ENCODE data around the gene DUSP9. TPM values are rescaled to one million over a fixed set of nuclear protein-coding genes. Genes with fewer than 3 reads are reported as not detected.

Gene DUSP9
- total and polyA plus RNA-seq, 12 donors = 0.11 to 15.9 (median 0.24) TPM; not detected in 6

- DNase-seq = peak in 2 of 7 donors; percentile 9 to 14
- intact Hi-C loops (cut with DNase I) = loop anchor here in 1 of 2 donors (5.0 kb wide), 1 partner anchor 120 kb away; no protein-coding TSS in a partner anchor
- no peak for TF ChIP-seq POLR2A (IDR thresholded peaks at IDR 0.05)
- no peak for TF ChIP-seq CTCF (IDR thresholded peaks at IDR 0.05)
- no peaks in the 10 kb centered on the region for H3K4me1 ChIP-seq (replicated peaks in 1 of 2)
- peaks cover 24% of the 10 kb centered on the region for H3K27me3 ChIP-seq
- no peaks in the 10 kb centered on the region for H3K36me3 ChIP-seq (replicated peaks in 1 of 2)
- no peak overlapping the region for H3K4me3 ChIP-seq
- H3K9me3 ChIP-seq (replicated peaks in 1 of 3) = no peaks in the 10 kb centered on the region
- 50 to 79% (median 64%) methylated on average over 13 to 52 of the region's 53 CpGs for WGBS, 4 donors
- no peak overlapping the region for H3K27ac ChIP-seq
Measured at GRCh38 chrX:153672531-153673427, 25.8 kb downstream of the DUSP9 start.

- no peak within 1 kb of the TSS for H3K27ac ChIP-seq
Measured at GRCh38 chrX:153673428-153674218, 26.6 kb downstream of the DUSP9 start, which contains the start of gene PNCK. Gene PNCK (minus strand): TSS chrX:153673813. CDS start chrX:153673076, 737 bp downstream.

GRCh38 chrX:153674219-153674851, 27.3 kb downstream of the DUSP9 start:
- no peak overlapping the region for H3K4me3 ChIP-seq
- DNase-seq = peak in 1 of 7 donors; percentile 18
- intact Hi-C loops (cut with DNase I) = loop anchor here in 1 of 2 donors (5.0 kb wide), 1 partner anchor 122 kb away; no protein-coding TSS in a partner anchor
- TF ChIP-seq CTCF (IDR thresholded peaks at IDR 0.05) (no peak), POLR2A (IDR thresholded peaks at IDR 0.05) (no peak)
- no peaks in the 10 kb centered on the region for H3K9me3 ChIP-seq (replicated peaks in 1 of 3)
- 72 to 84% (median 79%) methylated on average over 12 to 27 of the region's 27 CpGs for WGBS, 4 donors
- H3K27me3 ChIP-seq = peaks cover 24% of the 10 kb centered on the region
- H3K36me3 ChIP-seq (replicated peaks in 1 of 2) = no peaks in the 10 kb centered on the region
- no peaks in the 10 kb centered on the region for H3K4me1 ChIP-seq (replicated peaks in 1 of 2)
- H3K27ac ChIP-seq = no peak overlapping the region

More at GRCh38 chrX:153673428-153674218, 26.6 kb downstream of the DUSP9 start, which contains the start of gene PNCK:
- H3K4me3 ChIP-seq = no peak within 1 kb of the TSS
- H3K9me3 ChIP-seq (replicated peaks in 1 of 3) = no peaks in the 10 kb centered on the region
- intact Hi-C loops (cut with DNase I) = loop anchor here in 1 of 2 donors (5.0 kb wide), 1 partner anchor 121 kb away; no protein-coding TSS in a partner anchor
- DNase-seq = peak in 2 of 7 donors; percentile 4 to 7
- no peaks in the 10 kb centered on the region for H3K4me1 ChIP-seq (replicated peaks in 1 of 2)
- TF ChIP-seq CTCF (IDR thresholded peaks at IDR 0.05) = no peak
- no peak for TF ChIP-seq POLR2A (IDR thresholded peaks at IDR 0.05)
- WGBS, 4 donors = 8 to 46% (median 35%) methylated on average over 11 to 70 of the region's 98 CpGs
- no peaks in the 10 kb centered on the region for H3K36me3 ChIP-seq (replicated peaks in 1 of 2)
- peaks cover 24% of the 10 kb centered on the region for H3K27me3 ChIP-seq
